Parathyroid adenoma (tissue), 2 donors: ENCODE results near the gene CD33.

Experiments used
- H2AFZ ChIP-seq: fragments of 300-600 bp; sonication (generic); one replicate; pipeline ENCODE4 v1.7.0; 2017; ENCODE audit warnings: antibody characterized with exemption, mild to moderate bottlenecking
- H3K27ac ChIP-seq: fragments of 300-600 bp; sonication (generic); one replicate; pipeline ENCODE4 v1.7.0; 2017
- H3K27me3 ChIP-seq: fragments of 300-600 bp; sonication (generic); one replicate; pipeline ENCODE4 v1.7.0; 2017; ENCODE audit warnings: low read length; ENCODE audit not compliant: control insufficient read depth, insufficient read depth
- H3K36me3 ChIP-seq: fragments of 300-600 bp; sonication (generic); one replicate; pipeline ENCODE4 v1.7.0; 2017; ENCODE audit warnings: low read length; ENCODE audit not compliant: control insufficient read depth, insufficient read depth
- H3K4me1 ChIP-seq: fragments of 300-600 bp; sonication (generic); one replicate; pipeline ENCODE4 v1.7.0; 2017; ENCODE audit warnings: control low read depth
- H3K4me2 ChIP-seq: fragments of 300-600 bp; sonication (generic); one replicate; pipeline ENCODE4 v1.7.0; 2017; ENCODE audit warnings: low read length
- H3K4me3 ChIP-seq: fragments of 300-600 bp; sonication (generic); one replicate; pipeline ENCODE4 v1.7.0; 2017; ENCODE audit warnings: low read depth, low read length
- H3K79me2 ChIP-seq: fragments of 300-600 bp; sonication (generic); one replicate; pipeline ENCODE4 v1.7.0; 2017; ENCODE audit warnings: control low read depth
- H3K9ac ChIP-seq: fragments of 300-600 bp; sonication (generic); one replicate; pipeline ENCODE4 v1.7.0; 2017; ENCODE audit warnings: mild to moderate bottlenecking
- H3K9me3 ChIP-seq: fragments of 300-600 bp; sonication (generic); one replicate; pipeline ENCODE4 v1.7.0; 2017; ENCODE audit warnings: low read length; ENCODE audit not compliant: control insufficient read depth
- TF ChIP-seq, protein P1 (sequence below): fragments of 300-600 bp; sonication (generic); IDR thresholded peaks from one replicate; pipeline ENCODE4 v1.7.0; 2017; ENCODE audit warnings: antibody characterized with exemption, mild to moderate bottlenecking
- donor health status: primary hyperparathyroidism.

CD33 gene

DNA sequence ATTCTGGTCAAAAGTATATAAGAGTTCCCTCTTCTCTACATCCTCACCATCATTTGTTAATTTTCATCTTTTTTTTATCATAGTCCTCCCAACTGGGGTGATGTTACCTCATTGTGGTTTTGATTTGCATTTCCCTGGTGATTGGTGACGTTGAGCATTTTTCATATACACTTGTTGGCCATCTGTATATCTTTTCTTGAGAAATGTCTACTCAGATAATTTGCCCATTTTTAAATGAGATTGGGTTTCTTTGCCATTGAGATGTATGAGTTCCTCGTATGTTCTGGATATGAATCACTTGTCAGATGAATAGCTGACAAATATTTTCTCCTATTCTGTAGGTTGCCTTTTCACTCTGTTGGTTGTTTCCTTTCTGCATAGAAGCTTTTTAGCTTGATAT, 2.4 kb downstream of the CD33 start:
- H3K9ac ChIP-seq = no peak overlapping the region
- no peaks in the 10 kb centered on the region for H3K9me3 ChIP-seq
- no peaks in the 10 kb centered on the region for H3K79me2 ChIP-seq
- no peak overlapping the region for H3K27ac ChIP-seq
- H3K36me3 ChIP-seq = no peaks in the 10 kb centered on the region
- no peak overlapping the region for H2AFZ ChIP-seq
- no peaks in the 10 kb centered on the region for H3K27me3 ChIP-seq
- no peak overlapping the region for H3K4me3 ChIP-seq
- no peak overlapping the region for H3K4me2 ChIP-seq
- TF ChIP-seq, protein P1, sequence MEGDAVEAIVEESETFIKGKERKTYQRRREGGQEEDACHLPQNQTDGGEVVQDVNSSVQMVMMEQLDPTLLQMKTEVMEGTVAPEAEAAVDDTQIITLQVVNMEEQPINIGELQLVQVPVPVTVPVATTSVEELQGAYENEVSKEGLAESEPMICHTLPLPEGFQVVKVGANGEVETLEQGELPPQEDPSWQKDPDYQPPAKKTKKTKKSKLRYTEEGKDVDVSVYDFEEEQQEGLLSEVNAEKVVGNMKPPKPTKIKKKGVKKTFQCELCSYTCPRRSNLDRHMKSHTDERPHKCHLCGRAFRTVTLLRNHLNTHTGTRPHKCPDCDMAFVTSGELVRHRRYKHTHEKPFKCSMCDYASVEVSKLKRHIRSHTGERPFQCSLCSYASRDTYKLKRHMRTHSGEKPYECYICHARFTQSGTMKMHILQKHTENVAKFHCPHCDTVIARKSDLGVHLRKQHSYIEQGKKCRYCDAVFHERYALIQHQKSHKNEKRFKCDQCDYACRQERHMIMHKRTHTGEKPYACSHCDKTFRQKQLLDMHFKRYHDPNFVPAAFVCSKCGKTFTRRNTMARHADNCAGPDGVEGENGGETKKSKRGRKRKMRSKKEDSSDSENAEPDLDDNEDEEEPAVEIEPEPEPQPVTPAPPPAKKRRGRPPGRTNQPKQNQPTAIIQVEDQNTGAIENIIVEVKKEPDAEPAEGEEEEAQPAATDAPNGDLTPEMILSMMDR = no peak
- H3K4me1 ChIP-seq = no peaks in the 10 kb centered on the region

DNA sequence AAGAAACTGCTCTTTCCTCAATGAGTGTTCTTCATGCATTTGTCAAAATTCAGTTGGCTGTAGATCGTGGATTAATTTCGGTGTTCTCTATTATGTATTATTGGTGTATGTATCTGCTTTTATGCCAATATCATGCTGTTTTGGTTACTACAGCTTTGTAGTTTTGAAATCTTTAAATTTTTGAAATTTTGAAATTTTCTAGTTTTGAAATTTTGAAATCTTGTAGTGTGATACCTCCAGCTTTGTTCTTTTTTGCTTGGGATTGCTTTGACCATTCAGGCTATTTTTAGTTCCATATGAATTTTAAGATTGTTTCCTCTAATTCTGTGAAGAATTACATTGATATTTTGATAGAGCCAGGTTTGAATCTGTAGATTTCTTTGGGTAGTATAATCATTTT, 3.1 kb downstream of the CD33 start:
- Histone ChIP-seq H3K4me2 (no peak overlapping the region), H3K27ac (no peak overlapping the region), H3K27me3 (no peaks in the 10 kb centered on the region), H2AFZ (no peak overlapping the region), H3K9ac (no peak overlapping the region), H3K36me3 (no peaks in the 10 kb centered on the region), H3K4me1 (no peaks in the 10 kb centered on the region), H3K9me3 (no peaks in the 10 kb centered on the region), H3K4me3 (no peak overlapping the region), H3K79me2 (no peaks in the 10 kb centered on the region)
- TF ChIP-seq, protein P1 = no peak

DNA sequence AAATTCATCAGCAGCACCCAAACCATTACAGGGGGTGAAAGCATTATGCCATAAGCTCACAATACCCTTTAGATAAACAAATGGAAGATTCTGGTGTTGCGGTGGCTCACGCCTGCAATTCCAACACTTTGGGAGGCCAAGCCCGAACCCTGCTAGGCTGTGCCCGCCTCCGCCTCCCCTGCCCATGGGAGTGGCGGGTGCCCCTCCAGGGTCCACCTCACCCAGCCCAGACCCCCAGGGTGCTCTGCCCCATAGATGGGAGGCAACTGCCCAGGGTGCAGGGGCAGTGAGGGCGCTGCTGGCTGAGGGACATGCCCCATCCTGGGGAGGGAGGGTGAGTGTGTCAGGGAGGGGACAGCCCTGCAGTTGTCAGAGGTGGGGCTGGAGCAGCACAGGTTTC, 16.0 kb downstream of the CD33 start:
- H3K4me3 ChIP-seq = no peak overlapping the region
- no peaks in the 10 kb centered on the region for H3K27me3 ChIP-seq

DNA sequence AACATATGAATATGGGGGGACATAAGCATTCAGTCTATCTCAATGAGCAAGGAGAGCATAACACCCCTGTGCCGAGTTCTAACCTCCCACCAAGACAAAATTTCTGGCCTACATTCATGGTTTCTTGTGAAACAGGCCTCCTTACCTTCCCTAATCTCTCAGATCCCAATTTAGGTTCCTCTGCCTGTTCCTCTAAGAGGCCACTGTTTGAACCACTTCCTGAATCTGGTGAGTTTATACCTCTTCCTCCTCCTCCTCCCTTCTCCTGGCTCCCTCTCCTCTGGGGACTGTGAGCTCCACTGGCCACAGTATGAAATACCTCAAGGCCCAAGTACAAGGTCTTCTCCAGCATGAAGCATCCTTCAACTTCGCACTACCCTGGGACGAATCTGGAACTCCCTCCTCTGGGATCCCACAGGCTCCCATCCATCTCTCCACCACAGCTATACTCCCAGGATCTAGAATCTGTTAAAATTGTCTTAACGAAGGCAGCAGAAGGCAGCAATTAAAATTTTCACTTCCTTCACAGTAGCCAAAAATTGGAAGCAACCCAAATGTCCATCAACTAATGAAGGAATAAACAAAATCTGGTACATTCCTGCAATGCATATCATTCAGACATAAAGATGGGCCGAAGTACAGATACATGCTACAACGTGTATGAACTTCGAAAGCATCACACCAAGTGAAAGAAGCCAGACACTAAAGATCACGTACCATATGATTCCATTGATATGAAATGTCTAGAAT, 18.2 kb downstream of the CD33 start:
- Histone ChIP-seq H3K36me3 (no peaks in the 10 kb centered on the region), H3K27me3 (no peaks in the 10 kb centered on the region), H3K4me2 (no peak overlapping the region), H3K79me2 (no peaks in the 10 kb centered on the region), H3K9me3 (no peaks in the 10 kb centered on the region), H3K9ac (no peak overlapping the region), H3K4me1 (no peaks in the 10 kb centered on the region), H3K27ac (no peak overlapping the region), H2AFZ (no peak overlapping the region), H3K4me3 (no peak overlapping the region)
- TF ChIP-seq, protein P1 = no peak

More for the DNA sequence above, 16.0 kb downstream of the CD33 start:
- no peaks in the 10 kb centered on the region for H3K79me2 ChIP-seq
- TF ChIP-seq, protein P1 = no peak
- H3K9ac ChIP-seq = no peak overlapping the region
- no peaks in the 10 kb centered on the region for H3K36me3 ChIP-seq
- no peak overlapping the region for H3K4me2 ChIP-seq
- H2AFZ ChIP-seq = no peak overlapping the region
- no peaks in the 10 kb centered on the region for H3K9me3 ChIP-seq
- no peak overlapping the region for H3K27ac ChIP-seq
- H3K4me1 ChIP-seq = no peaks in the 10 kb centered on the region

DNA sequence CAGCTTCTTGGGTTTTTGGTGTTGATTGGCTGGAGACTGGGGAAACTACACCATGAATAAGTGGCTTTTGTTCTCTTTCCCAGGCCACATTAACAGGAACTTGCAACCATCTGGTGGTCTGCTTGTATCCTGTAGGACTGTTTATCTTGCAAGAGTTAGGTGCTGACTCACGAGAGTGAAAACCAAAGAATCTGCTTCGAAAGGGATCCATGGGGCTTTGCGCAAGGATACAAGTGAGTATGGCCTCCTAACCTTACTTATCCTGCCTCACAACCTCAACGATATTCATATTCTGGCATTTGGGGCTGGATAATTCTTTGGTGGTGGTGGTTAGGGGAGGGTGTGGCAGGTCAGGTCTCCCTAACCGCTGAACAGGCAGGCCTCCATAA, 21.3 kb downstream of the CD33 start:
- Histone ChIP-seq H3K9me3 (no peaks in the 10 kb centered on the region), H3K4me3 (no peak overlapping the region), H3K9ac (no peak overlapping the region), H3K79me2 (no peaks in the 10 kb centered on the region), H3K36me3 (no peaks in the 10 kb centered on the region), H3K27me3 (no peaks in the 10 kb centered on the region), H3K27ac (no peak overlapping the region), H3K4me1 (no peaks in the 10 kb centered on the region), H2AFZ (no peak overlapping the region), H3K4me2 (no peak overlapping the region)
- TF ChIP-seq, protein P1 = no peak
